ENCODE results near the gene NCOA3.

The NCOA3 gene

DNA sequence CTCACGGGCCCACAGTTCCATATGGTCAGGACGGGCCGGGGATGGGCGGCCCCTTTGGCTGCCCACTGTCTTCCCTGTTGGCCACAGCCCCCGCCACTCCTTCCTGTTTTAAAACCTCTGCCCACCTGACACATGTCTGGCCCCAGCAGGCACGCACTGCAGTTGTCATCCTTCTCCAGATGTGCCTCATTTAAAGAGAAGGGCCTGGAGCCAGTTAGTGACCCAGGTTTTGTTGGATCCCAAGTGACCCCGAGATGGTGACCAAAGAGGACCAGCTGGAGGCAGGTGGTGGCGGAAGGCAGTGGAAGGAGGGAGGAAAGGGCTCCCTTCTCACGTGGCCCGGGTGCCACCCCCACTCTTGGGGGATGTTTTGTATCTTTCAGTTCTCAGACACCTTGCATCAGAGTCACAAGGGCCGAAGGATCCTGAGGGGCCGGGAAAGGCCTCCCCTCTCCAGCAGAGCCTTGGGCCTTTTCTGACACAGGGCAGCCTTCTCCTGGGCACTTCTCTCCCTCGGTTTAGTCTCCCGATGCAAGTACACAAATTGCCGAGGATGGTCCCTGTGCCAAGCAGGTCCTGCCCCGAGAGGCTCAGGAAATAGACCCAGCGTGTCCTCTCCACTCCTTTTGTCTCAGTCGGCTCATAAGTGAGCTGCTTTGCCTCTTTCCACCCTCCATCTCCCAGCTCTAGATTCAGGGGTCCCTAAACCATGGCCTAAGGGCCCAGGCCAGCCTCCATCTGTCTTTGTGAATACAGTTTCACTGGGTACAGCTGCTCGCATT, 166.0 kb downstream of the NCOA3 start:
- DNase-seq (ENCODE audit: low spot score), result no peak
- CTCF ChIA-PET, result interaction anchor here (0.5 to 1.0 kb wide), 3 partner anchors 11 to 375 kb away, joined by 3 to 6 read pairs (median 3); no protein-coding TSS in a partner anchor
- TF ChIP-seq CTCF (conservative IDR thresholded peaks at IDR 0.05; ENCODE audit: low read depth), result no peak

DNA sequence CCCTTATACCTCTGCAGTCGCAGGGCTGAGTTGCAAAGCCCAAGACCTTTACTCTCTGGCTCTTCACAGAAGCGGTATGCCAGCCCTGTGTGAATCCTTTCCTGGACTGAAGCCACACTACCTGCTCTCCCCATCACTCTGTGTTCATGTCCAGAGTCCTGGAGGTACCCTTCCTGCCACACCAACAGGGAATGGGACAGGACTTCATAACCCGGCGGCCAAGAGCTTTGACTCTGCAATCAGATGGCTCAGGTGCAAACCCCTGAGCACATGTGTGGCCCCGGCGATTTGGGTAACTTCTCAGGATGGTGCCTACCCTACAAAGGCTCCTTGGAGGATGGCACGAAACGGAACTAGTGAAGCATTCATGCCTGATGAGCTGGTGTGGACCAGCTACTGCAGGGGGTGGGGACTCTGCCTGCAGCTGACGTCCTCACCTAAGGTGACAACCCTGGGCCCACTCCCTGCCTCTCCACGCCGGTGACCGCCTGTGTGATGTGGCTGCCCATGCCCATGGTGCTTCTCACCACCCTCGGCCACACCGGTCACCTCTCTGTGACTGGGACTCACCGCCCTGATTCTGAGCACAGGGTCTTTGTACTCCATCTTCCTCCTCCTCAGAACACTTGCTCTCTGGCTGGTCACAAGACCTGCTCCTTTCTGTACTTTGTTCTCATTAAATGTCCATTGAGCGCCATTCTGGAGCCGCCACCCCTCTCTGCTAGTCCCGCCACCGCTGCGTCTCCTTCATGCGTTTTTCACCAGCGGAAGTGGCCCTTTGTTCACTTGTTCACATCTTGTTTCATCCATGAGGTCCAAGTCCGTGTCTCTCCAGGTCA, 166.8 kb downstream of the NCOA3 start:
- POLR2A ChIA-PET (ENCODE audit: low non-redundant PET), result no interaction called here
- peak overlapping the region; percentile 89 for H3K27ac ChIP-seq
- TF ChIP-seq CTCF (conservative IDR thresholded peaks at IDR 0.05; ENCODE audit: low read depth), result no peak
- CTCF ChIA-PET, result interaction anchor here (0.6 to 1.0 kb wide), 3 partner anchors 10 to 952 kb away, joined by 3 to 7 read pairs (median 6); no protein-coding TSS in a partner anchor
- DNase-seq (ENCODE audit: low spot score), result no peak

More for the DNA sequence above, 166.0 kb downstream of the NCOA3 start:
- POLR2A ChIA-PET (ENCODE audit: low non-redundant PET), result no interaction called here
- peak overlapping the region; percentile 89 for H3K27ac ChIP-seq

DNA sequence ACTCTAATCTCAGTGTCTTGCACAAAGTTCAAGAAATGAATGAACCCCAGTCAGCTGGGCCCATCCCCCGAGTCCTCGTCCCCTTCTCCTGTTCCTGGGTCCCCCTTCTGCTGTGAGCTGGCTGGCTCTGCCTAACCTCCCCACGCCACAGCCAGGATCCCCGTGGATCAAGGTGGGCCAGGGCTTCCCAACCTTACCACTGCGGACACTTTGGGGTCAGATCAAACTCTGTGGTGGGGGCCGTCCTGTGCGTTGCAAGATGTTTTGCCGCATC, 167.4 kb downstream of the NCOA3 start:
- DNase-seq (ENCODE audit: low spot score), result no peak
- TF ChIP-seq CTCF (conservative IDR thresholded peaks at IDR 0.05; ENCODE audit: low read depth), result no peak
- H3K27ac ChIP-seq, result peak overlapping the region; percentile 89
- ChIA-PET CTCF (interaction anchor here (0.6 to 1.2 kb wide), 3 partner anchors 630 to 952 kb away, joined by 3 to 7 read pairs (median 4); no protein-coding TSS in a partner anchor), POLR2A (ENCODE audit: low non-redundant PET) (no interaction called here)

- peak overlapping the region; percentile 89 for H3K27ac ChIP-seq
- ChIA-PET CTCF (interaction anchor here (0.6 to 1.2 kb wide), 3 partner anchors 8 to 951 kb away, joined by 3 to 4 read pairs (median 3); no protein-coding TSS in a partner anchor), POLR2A (ENCODE audit: low non-redundant PET) (no interaction called here)
- DNase-seq (ENCODE audit: low spot score), result no peak
- TF ChIP-seq CTCF (conservative IDR thresholded peaks at IDR 0.05; ENCODE audit: low read depth), result no peak
Measured at GRCh38 chr20:47669489-47669888, 167.8 kb downstream of the NCOA3 start.

DNA sequence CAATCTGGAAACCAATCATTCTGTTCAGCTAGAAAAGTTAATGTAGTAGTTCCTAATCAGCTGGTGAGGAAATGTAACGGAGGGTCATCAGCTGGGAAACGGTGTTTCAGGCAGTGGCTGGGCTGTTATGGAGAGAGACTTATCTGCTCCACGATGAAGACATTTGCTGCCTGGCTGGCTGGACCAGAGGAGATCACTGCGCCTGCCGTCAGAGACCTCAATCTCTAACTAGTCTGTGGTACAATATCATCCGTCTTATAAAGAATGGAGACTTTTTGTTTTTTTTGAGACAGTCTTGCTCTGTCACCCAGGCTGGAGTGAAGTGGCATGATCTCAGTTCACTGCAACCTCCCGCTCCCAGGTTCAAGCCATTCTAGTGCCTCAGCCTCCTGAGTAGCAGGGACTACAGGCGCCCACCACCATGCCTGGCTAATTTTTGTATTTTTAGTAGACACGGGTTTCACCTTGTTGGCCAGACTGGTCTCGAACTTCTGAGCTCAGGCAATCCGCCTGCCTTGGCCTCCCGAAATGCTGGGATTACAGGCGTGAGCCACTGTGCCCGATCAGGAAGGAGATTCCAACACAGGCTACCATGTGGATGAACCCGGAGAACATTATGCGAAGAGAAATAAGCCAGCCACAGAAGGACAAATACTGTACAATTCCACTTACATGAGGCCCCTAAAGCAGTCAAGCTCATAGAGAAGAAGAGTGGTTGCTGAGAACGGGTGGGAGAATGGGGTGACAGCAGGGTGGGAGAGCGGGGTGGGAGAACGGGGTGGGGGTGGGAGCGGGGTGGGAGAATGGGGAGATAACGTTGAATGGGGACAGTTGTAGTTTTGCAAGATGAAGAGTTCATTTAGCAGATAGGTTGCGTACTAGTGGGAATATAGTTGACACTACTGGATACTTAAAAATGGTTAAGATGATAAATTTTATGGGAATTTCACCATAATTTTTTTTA, 168.5 kb downstream of the NCOA3 start:
- peak overlapping the region; percentile 89 for H3K27ac ChIP-seq
- no peak for TF ChIP-seq CTCF (conservative IDR thresholded peaks at IDR 0.05; ENCODE audit: low read depth)
- DNase-seq (ENCODE audit: low spot score), result no peak
- ChIA-PET POLR2A (ENCODE audit: low non-redundant PET) (interaction anchor here (0.7 kb wide), 1 partner anchor 355 kb away, joined by 3 read pairs; no protein-coding TSS in a partner anchor), CTCF (interaction anchor here (0.6 to 1.3 kb wide), 6 partner anchors 7 to 950 kb away, joined by 3 to 7 read pairs (median 3); no protein-coding TSS in a partner anchor)
